ENCODE results near the gene RBM6.

RBM6 gene

GRCh38 chr3:50095352-50095998 is 155.5 kb downstream of the RBM6 start:
- DNase-seq = no peak

- DNase-seq = no peak
These were observed 160.4 kb downstream of the RBM6 start for GRCh38 chr3:50100386-50100785.

DNA sequence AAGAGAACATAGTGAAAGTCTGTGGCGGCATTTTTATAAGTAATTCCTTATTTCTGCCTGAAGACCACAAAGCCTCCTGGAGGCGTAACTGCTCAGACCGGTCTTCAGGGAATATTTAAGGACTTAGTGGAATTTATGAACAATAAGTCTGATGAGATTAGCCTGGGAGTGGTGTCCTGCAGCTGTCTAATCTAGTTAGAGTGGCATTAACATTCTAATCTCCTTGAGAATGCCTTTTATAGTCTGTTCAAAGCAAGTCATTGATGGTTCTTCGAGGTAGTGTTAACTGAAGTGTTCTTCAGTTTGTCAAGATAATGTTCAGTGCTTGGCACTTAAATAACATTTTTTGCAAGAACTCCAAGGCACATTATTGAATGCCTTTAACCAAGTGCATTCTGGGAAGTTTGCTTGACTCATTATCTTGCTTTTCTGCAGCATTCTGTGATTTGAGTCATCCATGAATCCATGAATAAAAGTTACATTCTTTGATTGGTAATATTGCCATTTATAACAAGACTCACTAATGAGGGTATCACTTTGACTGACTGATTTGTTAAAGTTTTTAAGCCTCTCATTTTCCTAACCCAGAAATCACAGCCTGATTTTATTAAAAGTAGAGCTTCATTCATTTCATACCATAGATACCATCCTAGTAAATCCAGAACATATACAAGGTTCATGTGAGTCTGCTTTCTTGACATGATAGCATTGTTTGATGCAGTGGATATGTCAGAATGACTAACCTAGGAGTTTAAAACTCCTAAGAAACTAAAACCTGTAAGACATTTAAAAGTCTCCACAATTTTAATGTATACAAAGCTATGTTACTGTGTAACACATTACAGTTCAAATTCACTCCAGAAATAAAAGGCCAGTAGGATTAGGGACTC is 161.3 kb downstream of the RBM6 start:
- no peak for DNase-seq

GRCh38 chr3:50102558-50102957 is 162.6 kb downstream of the RBM6 start:
- no peak for DNase-seq

DNA sequence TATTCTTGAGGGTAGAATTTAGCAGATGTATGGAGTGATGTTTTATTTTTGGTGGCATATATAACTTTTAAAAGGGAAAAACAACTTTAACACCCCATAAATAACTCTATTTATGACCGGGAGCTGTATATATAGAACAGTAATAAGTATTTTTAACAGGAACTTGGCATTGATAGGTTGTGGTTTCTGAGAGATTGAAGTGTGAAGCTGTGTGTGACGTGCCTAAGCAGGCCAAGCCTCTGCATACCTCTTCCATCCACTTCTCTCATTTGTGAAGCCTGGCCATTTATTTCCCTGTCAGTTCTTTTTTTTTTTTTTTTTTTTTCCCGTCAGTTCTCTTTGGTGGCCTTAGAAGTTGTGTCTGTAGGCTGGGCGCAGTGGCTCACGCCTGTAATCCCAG is 171.8 kb downstream of the RBM6 start:
- no peak for DNase-seq

- DNase-seq = no peak
These were observed 172.5 kb downstream of the RBM6 start for GRCh38 chr3:50112462-50112861.

- DNase-seq = no peak
These were observed 177.2 kb downstream of the RBM6 start for GRCh38 chr3:50117120-50117519.

- no peak for DNase-seq
These were observed 178.3 kb downstream of the RBM6 start for GRCh38 chr3:50118237-50118636.

DNA sequence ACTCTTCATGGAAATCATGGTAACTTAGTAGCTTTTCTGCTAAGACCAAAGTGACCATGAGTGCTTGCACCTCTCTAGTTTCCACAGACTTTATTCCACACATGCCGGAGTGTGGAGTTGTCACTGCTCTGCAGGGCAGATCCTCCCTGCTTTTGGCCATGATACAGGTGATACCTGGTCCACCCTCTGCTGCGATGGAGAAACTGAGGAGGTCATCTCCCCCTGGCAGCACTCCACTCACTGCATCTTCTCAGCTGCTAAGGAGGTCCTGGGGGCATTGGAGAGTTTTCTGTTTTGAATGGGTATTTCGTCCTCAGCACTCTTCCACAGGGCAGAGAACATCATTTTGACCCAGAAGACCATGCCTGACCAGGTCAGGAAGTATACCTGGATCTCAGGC is 179.8 kb downstream of the RBM6 start:
- no peak for DNase-seq

DNA sequence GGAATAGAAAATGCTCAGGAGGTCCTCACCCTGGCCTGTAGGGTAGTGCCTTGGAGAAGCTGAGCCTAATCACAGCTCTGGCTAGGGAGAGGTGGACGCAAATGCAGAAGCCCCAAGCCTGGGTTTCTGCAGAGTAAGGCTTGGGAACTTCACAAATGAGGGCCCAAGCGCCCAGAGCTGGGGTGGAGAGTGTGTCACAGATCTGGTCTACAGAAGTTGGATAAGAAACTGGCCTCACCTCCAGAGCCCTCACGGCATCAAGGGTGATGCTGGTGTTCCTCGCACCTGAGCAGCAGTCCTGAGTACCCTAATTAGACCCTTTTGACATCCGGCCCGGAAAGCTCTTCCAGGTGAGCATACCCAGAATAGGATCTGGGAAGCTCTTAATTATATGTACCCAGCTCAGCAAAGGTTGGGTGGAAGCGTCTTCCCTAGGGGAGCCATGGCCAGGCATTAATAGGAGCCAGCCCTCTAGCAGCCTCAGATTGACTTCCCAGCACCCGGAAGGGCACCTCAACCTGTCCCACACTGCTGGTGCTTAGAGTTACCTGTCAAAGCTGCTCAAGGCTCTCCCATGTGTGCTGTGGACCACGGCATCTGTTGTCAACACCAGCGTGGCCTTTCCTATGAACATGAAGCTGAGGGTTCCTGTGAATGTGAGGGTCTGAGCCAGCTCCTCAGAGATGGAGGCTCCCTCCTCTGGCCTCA is 180.6 kb downstream of the RBM6 start:
- no peak for DNase-seq

DNA sequence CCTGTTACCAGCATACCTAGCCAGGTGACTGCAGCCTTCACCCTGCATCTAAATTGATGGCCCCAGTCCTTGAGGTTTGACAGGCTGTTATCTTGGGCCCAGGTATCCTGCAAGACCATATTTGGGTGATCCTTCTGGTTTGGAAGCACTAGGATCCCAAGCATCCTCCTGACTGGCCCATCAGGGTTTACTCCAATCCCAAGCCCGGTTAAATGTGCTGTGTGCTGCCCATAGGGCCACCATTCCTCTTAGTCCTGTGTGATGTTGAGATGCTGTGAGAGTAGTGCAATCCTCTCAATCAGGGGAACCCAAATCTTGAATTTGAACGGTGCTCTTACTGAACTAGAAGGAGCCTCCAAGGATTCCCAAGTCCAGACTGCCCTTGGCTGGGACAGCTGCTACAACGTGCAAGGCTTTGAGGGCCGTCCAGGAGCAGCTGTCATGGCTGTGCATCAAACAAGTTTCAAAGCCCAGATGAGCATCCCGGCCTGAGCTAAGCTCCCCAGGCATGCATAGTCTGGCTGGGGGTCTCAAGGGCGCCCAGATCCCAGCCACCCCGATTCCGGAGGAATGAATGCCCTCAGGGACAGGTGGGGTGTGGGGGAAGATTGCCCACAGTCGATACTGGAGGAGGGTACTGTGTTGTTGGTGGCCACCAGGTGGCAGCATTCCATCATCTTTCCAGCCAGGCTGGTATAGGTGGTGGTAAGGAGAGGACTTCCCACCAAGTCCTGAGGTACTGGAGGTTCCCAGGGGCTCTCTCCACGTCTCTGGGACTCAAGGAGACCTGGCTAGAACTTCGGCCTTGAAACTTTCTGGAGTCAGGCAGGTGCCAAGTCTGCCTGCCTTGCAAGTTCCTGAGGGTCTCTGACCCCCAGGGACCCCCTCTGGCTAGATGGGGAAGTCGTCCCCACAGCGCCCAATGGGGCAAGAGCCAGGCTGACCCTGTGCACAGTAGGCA is 181.4 kb downstream of the RBM6 start:
- DNase-seq = peak; percentile 74

GRCh38 chr3:50122071-50122470 is 182.1 kb downstream of the RBM6 start:
- DNase-seq = no peak

DNA sequence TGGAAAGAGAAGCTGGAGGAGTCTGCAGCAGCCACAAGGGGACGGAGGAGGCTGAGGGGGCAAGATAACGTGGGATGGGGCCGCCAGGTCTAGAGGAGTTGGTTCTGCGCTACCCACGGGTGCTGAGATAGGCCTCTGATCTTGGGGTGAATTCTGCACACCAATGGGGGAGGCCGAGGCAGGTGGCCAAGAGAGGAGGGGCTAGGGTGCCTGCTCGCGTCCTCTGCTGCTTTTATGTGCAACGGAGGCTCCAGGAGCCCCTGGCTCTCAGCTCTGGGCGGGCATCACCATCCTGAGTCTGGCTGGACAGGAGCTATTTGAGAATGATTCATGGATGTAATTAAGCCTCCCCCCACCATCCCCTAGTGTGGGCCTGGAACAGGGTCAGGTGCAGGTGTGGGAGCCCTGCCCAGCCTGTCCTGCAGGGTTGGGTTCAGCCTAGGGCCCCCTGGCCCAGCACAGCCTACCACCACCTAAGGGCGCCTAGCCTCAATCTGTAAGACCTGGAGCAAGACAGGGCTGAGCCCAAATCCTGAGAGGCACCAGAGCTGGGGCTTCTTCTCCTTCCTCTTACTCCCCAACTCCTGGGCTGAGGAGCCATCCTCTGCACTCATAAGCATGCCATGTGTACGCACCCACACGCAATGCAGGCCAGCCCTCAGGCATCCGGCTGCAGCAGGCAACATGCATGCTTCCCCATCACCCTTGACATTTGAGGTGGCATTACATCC is 182.9 kb downstream of the RBM6 start:
- no peak for DNase-seq

DNA sequence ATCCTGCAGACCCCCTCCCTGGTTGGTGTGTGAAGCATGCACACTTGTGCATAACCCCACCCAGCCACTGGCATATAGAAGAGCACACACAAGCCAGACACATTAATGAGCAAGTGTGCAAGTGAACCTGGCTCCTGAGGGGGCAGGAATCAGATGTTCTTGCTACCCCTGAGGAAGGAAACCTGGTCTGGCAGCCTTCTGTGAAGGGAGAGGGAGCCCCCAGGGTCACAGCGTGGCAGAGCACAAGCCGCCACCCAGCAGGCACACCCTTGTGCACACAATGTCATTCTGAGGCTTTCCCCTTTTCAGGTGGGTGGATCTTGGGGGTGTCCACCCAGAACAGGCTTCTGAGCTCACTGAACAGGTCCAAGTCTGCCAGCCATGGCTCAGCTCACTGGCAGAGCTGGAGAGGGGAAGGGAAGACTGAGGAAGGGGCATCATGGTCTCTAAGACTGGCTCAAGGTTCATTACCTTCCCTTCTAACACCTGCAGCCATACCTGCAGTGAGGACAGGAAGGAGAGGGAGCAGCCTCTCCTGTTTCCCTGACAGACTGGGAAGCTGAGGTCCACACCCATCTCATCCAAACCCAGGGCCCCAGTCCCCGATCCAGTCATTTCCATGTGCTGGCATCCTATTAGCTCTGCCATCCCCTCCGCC is 183.6 kb downstream of the RBM6 start:
- no peak for DNase-seq

GRCh38 chr3:50124052-50124799 is 184.3 kb downstream of the RBM6 start:
- DNase-seq = no peak

- no peak for DNase-seq
These were observed 184.8 kb downstream of the RBM6 start for GRCh38 chr3:50124800-50125178.

DNA sequence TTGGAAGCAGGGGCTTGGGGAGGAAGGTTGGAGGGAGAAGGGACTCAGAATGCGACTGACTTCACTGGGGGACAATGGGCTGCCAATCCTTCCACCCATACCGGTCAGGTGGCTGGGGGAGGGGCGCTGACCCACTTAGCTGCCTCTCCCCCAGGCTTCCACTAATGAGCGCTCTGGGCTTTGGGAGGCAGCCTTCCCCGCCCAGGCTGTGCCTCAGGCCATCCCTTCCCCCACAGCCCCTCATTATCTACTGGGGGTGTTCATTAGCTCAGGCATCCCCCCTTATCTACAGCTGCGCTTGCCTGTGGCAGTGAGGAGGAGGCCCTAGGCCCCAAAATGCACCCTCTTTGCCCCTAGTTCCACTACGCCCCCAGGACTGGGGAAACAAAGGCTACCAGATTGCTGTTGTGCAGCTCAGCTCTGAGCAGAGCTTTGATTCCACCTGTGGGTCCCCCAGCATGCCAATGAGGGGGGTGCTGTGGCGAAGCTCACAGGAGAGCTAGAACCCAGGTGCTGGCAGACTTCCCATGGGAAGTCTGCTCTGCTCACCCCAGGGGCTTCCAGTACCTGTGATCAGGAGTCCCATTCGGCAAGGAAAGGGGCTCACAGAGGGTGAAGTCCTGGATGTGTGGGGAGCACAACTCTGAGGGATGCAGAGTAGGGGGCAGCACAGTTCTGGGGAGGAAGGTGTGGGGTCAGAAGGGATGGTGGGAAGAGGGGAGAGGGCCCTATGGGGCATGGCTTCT is 185.8 kb downstream of the RBM6 start:
- no peak for DNase-seq

- no peak for DNase-seq
These were observed 186.6 kb downstream of the RBM6 start for GRCh38 chr3:50126287-50127211.
